ENCODE measurements around the gene EDA. TPM values are rescaled to one million over a fixed set of nuclear protein-coding genes. Genes with fewer than 3 reads are reported as not detected.

The EDA gene
- total RNA-seq, 1 donor = under 0.01 TPM

DNA sequence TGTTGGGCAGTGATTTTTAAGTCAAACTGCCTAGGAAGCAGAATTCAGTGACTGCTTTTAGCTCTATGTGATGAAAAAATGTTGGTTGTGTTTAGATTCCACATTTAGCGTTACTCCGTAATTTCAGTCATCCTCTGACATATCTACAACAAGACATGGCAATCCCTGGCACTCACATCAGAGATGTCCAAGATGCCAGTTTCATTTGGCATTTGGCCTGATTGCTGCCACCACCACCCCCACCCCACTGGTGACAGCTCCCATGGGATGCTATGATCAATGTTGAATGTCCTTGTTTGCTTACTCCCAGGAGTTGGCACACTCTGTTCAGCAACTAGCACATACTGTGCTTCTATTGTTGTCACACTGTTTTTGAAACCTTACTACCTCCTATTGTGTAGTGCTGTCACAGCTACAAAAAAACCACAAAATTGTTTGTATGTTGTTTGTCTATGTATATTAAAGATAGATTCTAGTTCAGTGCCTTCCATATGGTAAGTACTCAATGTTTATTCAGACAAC is 332.4 kb downstream of the EDA start:
- DNase-seq (ENCODE audit: insufficient read length, low spot score, missing footprints) = no peak
- no peak overlapping the region for H3K4me2 ChIP-seq (ENCODE audit: insufficient read depth, low read length)
- no peak overlapping the region for H3K4me3 ChIP-seq (ENCODE audit: insufficient read depth, low read length)
- peaks cover 4% of the 10 kb centered on the region for H3K9me3 ChIP-seq (ENCODE audit: low read depth, low read length)
- no peaks in the 10 kb centered on the region for H4K20me1 ChIP-seq (ENCODE audit: insufficient read depth, low read length)
- no peaks in the 10 kb centered on the region for H3K36me3 ChIP-seq (ENCODE audit: insufficient read depth, low read length)
- H2AFZ ChIP-seq (ENCODE audit: low read length) = no peak overlapping the region
- H3K27ac ChIP-seq (ENCODE audit: low read depth, low read length) = no peak overlapping the region
- H3K79me2 ChIP-seq (ENCODE audit: insufficient read depth, low read length) = no peaks in the 10 kb centered on the region
- no peaks in the 10 kb centered on the region for H3K4me1 ChIP-seq (ENCODE audit: insufficient read depth, low read length)
- TF ChIP-seq, protein P1, sequence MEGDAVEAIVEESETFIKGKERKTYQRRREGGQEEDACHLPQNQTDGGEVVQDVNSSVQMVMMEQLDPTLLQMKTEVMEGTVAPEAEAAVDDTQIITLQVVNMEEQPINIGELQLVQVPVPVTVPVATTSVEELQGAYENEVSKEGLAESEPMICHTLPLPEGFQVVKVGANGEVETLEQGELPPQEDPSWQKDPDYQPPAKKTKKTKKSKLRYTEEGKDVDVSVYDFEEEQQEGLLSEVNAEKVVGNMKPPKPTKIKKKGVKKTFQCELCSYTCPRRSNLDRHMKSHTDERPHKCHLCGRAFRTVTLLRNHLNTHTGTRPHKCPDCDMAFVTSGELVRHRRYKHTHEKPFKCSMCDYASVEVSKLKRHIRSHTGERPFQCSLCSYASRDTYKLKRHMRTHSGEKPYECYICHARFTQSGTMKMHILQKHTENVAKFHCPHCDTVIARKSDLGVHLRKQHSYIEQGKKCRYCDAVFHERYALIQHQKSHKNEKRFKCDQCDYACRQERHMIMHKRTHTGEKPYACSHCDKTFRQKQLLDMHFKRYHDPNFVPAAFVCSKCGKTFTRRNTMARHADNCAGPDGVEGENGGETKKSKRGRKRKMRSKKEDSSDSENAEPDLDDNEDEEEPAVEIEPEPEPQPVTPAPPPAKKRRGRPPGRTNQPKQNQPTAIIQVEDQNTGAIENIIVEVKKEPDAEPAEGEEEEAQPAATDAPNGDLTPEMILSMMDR (IDR thresholded peaks at IDR 0.05; ENCODE audit: extremely low read depth, low read depth, low read length) = no peak
- H3K27me3 ChIP-seq (ENCODE audit: insufficient read depth, low read length) = no peaks in the 10 kb centered on the region

DNA sequence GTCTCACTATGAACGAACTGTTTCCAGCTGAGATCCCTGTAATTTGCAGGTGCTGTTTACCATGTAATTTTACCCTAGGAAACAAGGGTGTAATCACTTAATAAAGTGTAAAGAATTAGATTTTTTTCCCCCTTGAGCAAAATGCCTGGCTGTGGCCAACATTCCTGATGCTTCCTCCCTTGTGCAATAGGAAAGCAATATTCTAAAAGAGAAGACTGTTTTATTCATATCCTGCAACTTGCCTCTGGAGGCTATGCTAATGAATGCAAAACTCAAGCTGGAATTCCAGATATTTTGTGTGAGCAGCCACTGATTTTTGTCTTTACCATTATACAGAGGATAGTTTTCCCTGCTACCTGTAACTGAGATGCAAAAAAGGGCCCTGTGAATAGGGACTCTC is 335.8 kb downstream of the EDA start:
- no peaks in the 10 kb centered on the region for H3K9me3 ChIP-seq (ENCODE audit: low read depth, low read length)
- no peaks in the 10 kb centered on the region for H3K4me1 ChIP-seq (ENCODE audit: insufficient read depth, low read length)
- TF ChIP-seq, protein P1 (IDR thresholded peaks at IDR 0.05; ENCODE audit: extremely low read depth, low read depth, low read length) = no peak
- no peaks in the 10 kb centered on the region for H3K36me3 ChIP-seq (ENCODE audit: insufficient read depth, low read length)
- H3K4me2 ChIP-seq (ENCODE audit: insufficient read depth, low read length) = no peak overlapping the region
- H3K27me3 ChIP-seq (ENCODE audit: insufficient read depth, low read length) = no peaks in the 10 kb centered on the region
- no peak overlapping the region for H3K27ac ChIP-seq (ENCODE audit: low read depth, low read length)
- H3K4me3 ChIP-seq (ENCODE audit: insufficient read depth, low read length) = no peak overlapping the region
- H2AFZ ChIP-seq (ENCODE audit: low read length) = no peak overlapping the region
- no peak for DNase-seq (ENCODE audit: insufficient read length, low spot score, missing footprints)
- no peaks in the 10 kb centered on the region for H3K79me2 ChIP-seq (ENCODE audit: insufficient read depth, low read length)
- H4K20me1 ChIP-seq (ENCODE audit: insufficient read depth, low read length) = no peaks in the 10 kb centered on the region

DNA sequence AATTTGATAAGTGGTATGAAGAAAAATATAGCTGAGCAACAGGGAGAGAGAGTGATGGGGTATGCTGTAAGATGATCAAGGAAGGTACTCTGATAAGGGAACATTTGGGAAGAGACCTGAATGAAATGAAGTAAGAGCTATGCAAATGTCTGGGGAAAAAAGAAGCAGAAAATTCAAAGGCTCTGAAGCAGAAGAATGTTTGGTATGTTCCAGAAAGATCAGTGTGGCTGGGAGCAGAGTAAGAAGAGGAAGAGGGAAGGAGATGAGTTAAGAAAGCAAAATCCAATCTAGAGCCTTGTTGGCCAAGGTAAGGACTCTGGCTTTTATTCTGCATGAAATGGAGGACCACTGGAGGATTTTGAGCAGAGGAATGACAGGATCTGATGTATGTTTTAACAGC is 343.8 kb downstream of the EDA start:
- no peak overlapping the region for H2AFZ ChIP-seq (ENCODE audit: low read length)
- DNase-seq (ENCODE audit: insufficient read length, low spot score, missing footprints) = no peak
- TF ChIP-seq, protein P1 (IDR thresholded peaks at IDR 0.05; ENCODE audit: extremely low read depth, low read depth, low read length) = no peak

DNA sequence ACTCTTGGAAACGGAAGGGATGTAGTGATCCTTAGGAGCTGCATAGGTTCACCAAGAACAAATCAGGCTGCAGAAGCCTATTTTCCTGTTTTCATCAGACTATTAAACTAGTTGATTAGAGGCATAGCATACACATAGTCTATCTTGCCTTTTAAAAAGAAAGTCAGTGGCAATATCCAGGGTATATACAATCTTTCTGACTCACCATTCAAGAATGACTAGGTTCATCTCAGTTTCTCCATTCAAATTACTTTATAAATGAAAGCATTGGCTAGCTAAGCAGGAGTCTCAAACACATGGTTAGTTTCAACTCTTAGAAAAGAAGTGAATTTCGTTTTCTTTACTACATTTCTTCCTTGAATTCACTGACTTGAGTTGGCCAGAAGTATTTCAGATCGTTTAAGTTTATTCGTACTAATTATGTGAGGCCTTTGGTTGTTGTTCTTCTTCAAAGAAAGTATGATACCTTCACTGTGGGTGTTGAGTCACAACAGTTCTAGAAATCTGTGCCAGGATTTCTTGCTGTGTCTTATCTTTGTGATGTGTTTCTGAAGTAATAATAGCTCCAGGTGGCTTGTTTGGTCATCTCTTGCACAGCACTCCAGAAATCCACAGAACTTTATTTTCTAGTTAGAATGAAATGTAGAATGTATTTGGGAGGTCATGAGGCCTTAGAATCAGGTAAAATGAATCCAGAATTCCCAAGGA is 345.6 kb downstream of the EDA start:
- peaks cover 3% of the 10 kb centered on the region for H3K27me3 ChIP-seq (ENCODE audit: insufficient read depth, low read length)
- DNase-seq (ENCODE audit: insufficient read length, low spot score, missing footprints) = no peak
- no peak overlapping the region for H3K4me3 ChIP-seq (ENCODE audit: insufficient read depth, low read length)
- no peak overlapping the region for H3K27ac ChIP-seq (ENCODE audit: low read depth, low read length)
- no peaks in the 10 kb centered on the region for H3K79me2 ChIP-seq (ENCODE audit: insufficient read depth, low read length)
- no peak overlapping the region for H2AFZ ChIP-seq (ENCODE audit: low read length)
- H3K9me3 ChIP-seq (ENCODE audit: low read depth, low read length) = no peaks in the 10 kb centered on the region
- no peaks in the 10 kb centered on the region for H4K20me1 ChIP-seq (ENCODE audit: insufficient read depth, low read length)
- H3K4me2 ChIP-seq (ENCODE audit: insufficient read depth, low read length) = no peak overlapping the region
- TF ChIP-seq, protein P1 (IDR thresholded peaks at IDR 0.05; ENCODE audit: extremely low read depth, low read depth, low read length) = no peak
- no peaks in the 10 kb centered on the region for H3K36me3 ChIP-seq (ENCODE audit: insufficient read depth, low read length)
- no peaks in the 10 kb centered on the region for H3K4me1 ChIP-seq (ENCODE audit: insufficient read depth, low read length)

More for the DNA sequence above, 343.8 kb downstream of the EDA start:
- H4K20me1 ChIP-seq (ENCODE audit: insufficient read depth, low read length) = no peaks in the 10 kb centered on the region
- no peaks in the 10 kb centered on the region for H3K79me2 ChIP-seq (ENCODE audit: insufficient read depth, low read length)
- no peaks in the 10 kb centered on the region for H3K9me3 ChIP-seq (ENCODE audit: low read depth, low read length)
- no peaks in the 10 kb centered on the region for H3K36me3 ChIP-seq (ENCODE audit: insufficient read depth, low read length)
- no peak overlapping the region for H3K4me2 ChIP-seq (ENCODE audit: insufficient read depth, low read length)
- H3K4me3 ChIP-seq (ENCODE audit: insufficient read depth, low read length) = no peak overlapping the region
- peaks cover 3% of the 10 kb centered on the region for H3K27me3 ChIP-seq (ENCODE audit: insufficient read depth, low read length)
- H3K4me1 ChIP-seq (ENCODE audit: insufficient read depth, low read length) = no peaks in the 10 kb centered on the region
- no peak overlapping the region for H3K27ac ChIP-seq (ENCODE audit: low read depth, low read length)

Data from osteoblast (primary cell).